ENCODE data around the gene SAXO1. TPM values are rescaled to one million over a fixed set of nuclear protein-coding genes. Genes with fewer than 3 reads are reported as not detected.

SAXO1 gene
- total RNA-seq, 1 donor from 2014 or later = 0.09 TPM

DNA sequence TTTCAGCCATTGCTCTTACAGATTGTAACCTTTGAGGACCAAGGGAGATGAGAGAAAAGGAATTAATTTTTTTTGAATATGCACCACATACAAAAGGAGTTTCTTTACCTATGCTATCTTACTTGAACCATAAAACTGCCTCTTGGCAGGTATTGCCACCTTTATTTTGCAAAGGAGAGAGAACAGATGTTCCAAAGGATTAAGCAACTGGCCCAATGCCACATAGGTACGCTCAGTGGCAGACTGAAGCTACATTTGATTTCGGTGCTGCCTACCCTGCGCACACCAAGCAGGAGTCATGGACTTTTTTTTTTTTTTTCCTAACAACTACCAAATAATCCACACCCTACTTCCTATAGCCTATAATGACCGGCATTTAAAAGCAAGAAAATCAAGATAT lies 43.1 kb downstream of the SAXO1 start:
- no peaks in the 10 kb centered on the region for H3K27me3 ChIP-seq
- no peaks in the 10 kb centered on the region for H3K79me2 ChIP-seq (ENCODE audit: low read depth)
- H3K4me3 ChIP-seq = no peak overlapping the region
- H3K4me1 Mint-ChIP-seq = peaks cover 8% of the 10 kb centered on the region
- H4K20me1 ChIP-seq (ENCODE audit: low read depth) = no peaks in the 10 kb centered on the region
- no peak for DNase-seq (ENCODE audit: low spot score)
- H3K27ac ChIP-seq = no peak overlapping the region
- TF ChIP-seq EZH2 (IDR thresholded peaks at IDR 0.05) = no peak
- no peak for TF ChIP-seq EZH2phosphoT487 (IDR thresholded peaks at IDR 0.05)
- TF ChIP-seq, protein P1, sequence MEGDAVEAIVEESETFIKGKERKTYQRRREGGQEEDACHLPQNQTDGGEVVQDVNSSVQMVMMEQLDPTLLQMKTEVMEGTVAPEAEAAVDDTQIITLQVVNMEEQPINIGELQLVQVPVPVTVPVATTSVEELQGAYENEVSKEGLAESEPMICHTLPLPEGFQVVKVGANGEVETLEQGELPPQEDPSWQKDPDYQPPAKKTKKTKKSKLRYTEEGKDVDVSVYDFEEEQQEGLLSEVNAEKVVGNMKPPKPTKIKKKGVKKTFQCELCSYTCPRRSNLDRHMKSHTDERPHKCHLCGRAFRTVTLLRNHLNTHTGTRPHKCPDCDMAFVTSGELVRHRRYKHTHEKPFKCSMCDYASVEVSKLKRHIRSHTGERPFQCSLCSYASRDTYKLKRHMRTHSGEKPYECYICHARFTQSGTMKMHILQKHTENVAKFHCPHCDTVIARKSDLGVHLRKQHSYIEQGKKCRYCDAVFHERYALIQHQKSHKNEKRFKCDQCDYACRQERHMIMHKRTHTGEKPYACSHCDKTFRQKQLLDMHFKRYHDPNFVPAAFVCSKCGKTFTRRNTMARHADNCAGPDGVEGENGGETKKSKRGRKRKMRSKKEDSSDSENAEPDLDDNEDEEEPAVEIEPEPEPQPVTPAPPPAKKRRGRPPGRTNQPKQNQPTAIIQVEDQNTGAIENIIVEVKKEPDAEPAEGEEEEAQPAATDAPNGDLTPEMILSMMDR (IDR thresholded peaks at IDR 0.05) = no peak
- no peaks in the 10 kb centered on the region for H3K36me3 ChIP-seq
- H3K27me3 Mint-ChIP-seq (ENCODE audit: insufficient read depth, low read depth) = peaks cover 5% of the 10 kb centered on the region
- no peaks in the 10 kb centered on the region for H3K9me3 ChIP-seq (ENCODE audit: low read depth)
- no peak overlapping the region for H2AFZ ChIP-seq (replicated peaks)
- no peaks in the 10 kb centered on the region for H3K9me3 Mint-ChIP-seq
- no peak overlapping the region for H3K4me3 Mint-ChIP-seq
- H3K4me2 ChIP-seq = no peak overlapping the region
- no peaks in the 10 kb centered on the region for H3K36me3 Mint-ChIP-seq
- no peaks in the 10 kb centered on the region for H3F3A ChIP-seq (ENCODE audit: low read depth)
- no peak overlapping the region for H3K9ac ChIP-seq
- H3K4me1 ChIP-seq = peaks cover 5% of the 10 kb centered on the region
- H3K27ac Mint-ChIP-seq = no peak overlapping the region

DNA sequence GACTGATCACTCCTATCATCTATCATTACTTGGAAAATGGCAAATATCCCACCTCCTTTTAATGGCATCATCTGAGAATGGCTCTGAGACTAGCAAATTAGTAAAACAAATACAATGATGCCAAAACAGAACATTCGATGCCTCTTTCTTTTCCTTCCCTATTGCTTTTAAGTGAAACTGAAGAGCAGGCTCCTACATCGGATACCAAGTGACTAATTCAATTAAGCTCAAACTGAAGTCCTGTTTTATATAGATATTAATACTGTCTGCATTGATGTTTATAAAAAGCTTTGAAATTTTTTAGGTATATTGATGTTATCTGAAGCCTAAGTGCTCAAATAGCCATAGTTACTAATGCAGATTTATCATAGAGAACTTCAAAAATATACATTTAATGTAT lies 43.9 kb downstream of the SAXO1 start:
- Histone ChIP-seq H3K4me3 (no peak overlapping the region), H4K20me1 (ENCODE audit: low read depth) (no peaks in the 10 kb centered on the region), H3K9me3 (ENCODE audit: low read depth) (no peaks in the 10 kb centered on the region), H3K36me3 (no peaks in the 10 kb centered on the region), H2AFZ (replicated peaks) (no peak overlapping the region), H3F3A (ENCODE audit: low read depth) (no peaks in the 10 kb centered on the region), H3K27me3 (no peaks in the 10 kb centered on the region), H3K79me2 (ENCODE audit: low read depth) (no peaks in the 10 kb centered on the region), H3K9ac (no peak overlapping the region), H3K4me1 (no peaks in the 10 kb centered on the region), H3K4me2 (no peak overlapping the region), H3K27ac (no peak overlapping the region)
- Mint-ChIP-seq H3K36me3 (no peaks in the 10 kb centered on the region), H3K9me3 (peaks cover 2% of the 10 kb centered on the region), H3K27ac (no peak overlapping the region), H3K4me3 (no peak overlapping the region), H3K4me1 (peaks cover 3% of the 10 kb centered on the region), H3K27me3 (ENCODE audit: insufficient read depth, low read depth) (peaks cover 5% of the 10 kb centered on the region)
- TF ChIP-seq EZH2phosphoT487 (IDR thresholded peaks at IDR 0.05) (no peak), EZH2 (IDR thresholded peaks at IDR 0.05) (no peak)
- TF ChIP-seq, protein P1 (IDR thresholded peaks at IDR 0.05) = no peak
- no peak for DNase-seq (ENCODE audit: low spot score)

DNA sequence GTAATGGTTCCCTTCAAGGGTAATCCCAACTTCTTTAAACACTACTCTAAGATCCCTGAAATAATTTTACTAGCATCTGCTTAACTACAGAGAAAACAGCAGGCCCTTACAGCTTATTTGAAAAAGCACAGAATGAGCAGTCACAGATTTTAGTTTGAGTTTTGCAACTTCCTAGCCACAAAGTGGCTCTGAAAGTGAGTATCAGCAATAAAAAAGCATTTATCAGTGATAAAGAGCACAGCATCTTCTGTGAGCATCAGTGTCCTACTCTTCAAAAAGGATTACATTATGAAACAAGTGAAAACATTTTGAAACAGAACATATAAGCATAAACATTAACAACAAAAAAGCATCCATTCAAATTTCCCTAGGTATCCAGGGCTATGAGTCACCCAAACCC lies 45.0 kb downstream of the SAXO1 start:
- Mint-ChIP-seq H3K4me3 (no peak overlapping the region), H3K4me1 (peaks cover 3% of the 10 kb centered on the region), H3K27ac (no peak overlapping the region), H3K27me3 (ENCODE audit: insufficient read depth, low read depth) (peaks cover 5% of the 10 kb centered on the region), H3K9me3 (peaks cover 9% of the 10 kb centered on the region), H3K36me3 (no peaks in the 10 kb centered on the region)
- H3K79me2 ChIP-seq (ENCODE audit: low read depth) = no peaks in the 10 kb centered on the region
- H3K4me1 ChIP-seq = no peaks in the 10 kb centered on the region
- H3K9ac ChIP-seq = no peak overlapping the region
- H2AFZ ChIP-seq (replicated peaks) = no peak overlapping the region
- H4K20me1 ChIP-seq (ENCODE audit: low read depth) = no peaks in the 10 kb centered on the region
- H3K36me3 ChIP-seq = no peaks in the 10 kb centered on the region
- H3F3A ChIP-seq (ENCODE audit: low read depth) = no peaks in the 10 kb centered on the region
- no peak overlapping the region for H3K4me2 ChIP-seq
- peaks cover 4% of the 10 kb centered on the region for H3K9me3 ChIP-seq (ENCODE audit: low read depth)
- no peak for DNase-seq (ENCODE audit: low spot score)
- TF ChIP-seq, protein P1 (IDR thresholded peaks at IDR 0.05) = no peak
- TF ChIP-seq EZH2phosphoT487 (IDR thresholded peaks at IDR 0.05) (no peak), EZH2 (IDR thresholded peaks at IDR 0.05) (no peak)
- H3K27me3 ChIP-seq = no peaks in the 10 kb centered on the region
- H3K4me3 ChIP-seq = no peak overlapping the region
- H3K27ac ChIP-seq = no peak overlapping the region

Measured in neural progenitor cell (in vitro differentiated cells).